Adrenal gland (tissue), 5 donors: ENCODE results near the gene GGA1.

ENCODE experiments used
- CTCF ChIP-seq, 6 experiments: fragments of 450-650 bp in 4 of 6; fragments of 200-600 bp in 2 of 6; sonication (generic) in 1 of 6; IDR thresholded peaks; 1 replicate in 5 of 6; 2 replicates in 1 of 6; pipeline versions ENCODE4 v1.5.1 to v1.8.0; 2016 to 2021; ENCODE audit warnings: antibody characterized with exemption in 6 of 6, mild to moderate bottlenecking in 2 of 6, moderate library complexity in 1 of 6
- POLR2A ChIP-seq, 2 donors: fragments of 450-650 bp; IDR thresholded peaks; one replicate each; pipeline ENCODE4 v1.6.1; 2017; ENCODE audit warnings: antibody characterized with exemption in 2 of 2, mild to moderate bottlenecking in 2 of 2, moderate library complexity in 1 of 2
- donor health status: DM: no; HTN: no; CAD: no.

GRCh38 chr22:37659897-37660708 is 51.5 kb downstream of the GGA1 start:
- TF ChIP-seq CTCF (IDR thresholded peaks at IDR 0.05) (no peak), POLR2A (IDR thresholded peaks at IDR 0.05) (no peak)
